Endothelial cell of umbilical vein (primary cell): ENCODE results near the gene CCDC116. TPM values are rescaled to one million over a fixed set of nuclear protein-coding genes. Genes with fewer than 3 reads are reported as not detected.

Experiments
- BruUV-seq: library from RNA; stranded (reverse); fragments of 400-500 nt; replicated peaks from 2 replicates; lab custom pipeline; 2021; lab: Mats Ljungman, UMichigan
- CTCF ChIA-PET: fragments of 300-600, 350-600 bp; sonication (Branson Sonifier 250); formaldehyde crosslinking; loops from one replicate; lab custom pipeline; 2021; ENCODE audit warnings: antibody characterized with exemption, inconsistent platforms; lab: Charles Lee
- POLR2A ChIA-PET: fragments of 300-600, 350-600 bp; sonication (Branson Sonifier 250); formaldehyde crosslinking; loops from one replicate; lab custom pipeline; 2021; ENCODE audit warnings: antibody characterized with exemption, inconsistent platforms; lab: Charles Lee
- DNase-seq: peaks from one replicate; pipeline ENCODE4 v3.0.0-alpha.2; 2011; ENCODE audit warnings: low read depth, low spot score
- FAIRE-seq: peaks from 2 replicates; lab custom pipeline; 2011; peaks lifted over from hg19 to GRCh38; lab: Jason Lieb, UNC
- H2AFZ ChIP-seq: 2 replicates; pipeline ENCODE4 v1.6.0; 2012; ENCODE audit warnings: low read depth, low read length, control low read depth, inconsistent platforms
- H3K27ac ChIP-seq: 2 replicates; pipeline ENCODE4 v1.5.1; 2011; ENCODE audit warnings: low read depth, mild to moderate bottlenecking, control low read depth, low read length, moderate library complexity; ENCODE audit not compliant: insufficient read depth
- H3K27me3 ChIP-seq, 2 experiments: 2 replicates each; pipeline versions ENCODE4 v1.6.0 to v1.6.1; 2011; ENCODE audit warnings: low read length in 2 of 2, mixed read lengths in 1 of 2; ENCODE audit not compliant: control insufficient read depth in 2 of 2, insufficient read depth in 2 of 2
- H3K36me3 ChIP-seq, 2 experiments: 2 replicates in 1 of 2; 3 replicates in 1 of 2; pipeline ENCODE4 v1.5.1; 2011; ENCODE audit warnings: low read length in 2 of 2, mild to moderate bottlenecking in 1 of 2, moderate library complexity in 1 of 2; ENCODE audit not compliant: control insufficient read depth in 2 of 2, insufficient read depth in 2 of 2; ENCODE audit errors: extremely low read depth in 1 of 2
- H3K4me1 ChIP-seq: 3 replicates; pipeline ENCODE4 v1.5.1; 2011; ENCODE audit warnings: mild to moderate bottlenecking, low read length; ENCODE audit not compliant: control insufficient read depth, insufficient read depth; ENCODE audit errors: extremely low read depth
- H3K4me2 ChIP-seq: 2 replicates; pipeline ENCODE4 v1.6.1; 2011; ENCODE audit warnings: low read length, control low read depth, mixed read lengths; ENCODE audit not compliant: insufficient read depth
- H3K4me3 ChIP-seq, 3 experiments: fragments of 200-600 bp in 1 of 3; sonication (generic), shearing (Covaris generic) in 1 of 3; replicated peaks in 1 of 3; 2 replicates each; pipeline ENCODE4 v1.5.1; 2011 to 2016; ENCODE audit warnings: control low read depth in 3 of 3, low read length in 3 of 3, mild to moderate bottlenecking in 2 of 3, inconsistent platforms in 1 of 3, low read depth in 1 of 3, moderate library complexity in 1 of 3; ENCODE audit not compliant: insufficient read depth in 1 of 3
- H3K79me2 ChIP-seq: 2 replicates; pipeline ENCODE4 v1.6.0; 2012; ENCODE audit warnings: low read length, inconsistent platforms; ENCODE audit not compliant: control insufficient read depth, insufficient read depth
- H3K9ac ChIP-seq: replicated peaks from 2 replicates; pipeline ENCODE3; 2011; ENCODE audit warnings: low read length, control low read depth; ENCODE audit not compliant: insufficient read depth; ENCODE audit errors: extremely low read depth
- H3K9me1 ChIP-seq: replicated peaks from 3 replicates; pipeline ENCODE4 v1.6.0; 2011; ENCODE audit warnings: mild to moderate bottlenecking, low read length; ENCODE audit not compliant: control insufficient read depth, insufficient read depth; ENCODE audit errors: extremely low read depth
- H3K9me3 ChIP-seq: replicated peaks from 2 replicates; pipeline ENCODE4 v1.5.1; 2012; ENCODE audit warnings: low read length, inconsistent platforms; ENCODE audit not compliant: control insufficient read depth, insufficient read depth
- H4K20me1 ChIP-seq: replicated peaks from 2 replicates; pipeline ENCODE3; 2011; ENCODE audit warnings: mild to moderate bottlenecking, low read length; ENCODE audit not compliant: control insufficient read depth, insufficient read depth; ENCODE audit errors: extremely low read depth
- EZH2 ChIP-seq: IDR thresholded peaks from 2 replicates; pipeline ENCODE4 v1.6.1; 2012; ENCODE audit warnings: borderline replicate concordance, low read depth, mild to moderate bottlenecking, moderate library complexity, low read length, inconsistent platforms; ENCODE audit not compliant: severe bottlenecking
- FOS ChIP-seq: IDR thresholded peaks from 2 replicates; pipeline ENCODE4 v1.6.1; 2011; ENCODE audit warnings: mild to moderate bottlenecking, low read length, moderate library complexity, borderline replicate concordance; ENCODE audit not compliant: insufficient read depth
- GATA2 ChIP-seq: IDR thresholded peaks from 2 replicates; pipeline ENCODE4 v1.7.0; 2011; ENCODE audit warnings: low read depth, mild to moderate bottlenecking, moderate library complexity, mixed read lengths, low read length; ENCODE audit not compliant: insufficient read length, insufficient read depth
- JUN ChIP-seq: IDR thresholded peaks from 2 replicates; pipeline ENCODE4 v1.6.1; 2011; ENCODE audit warnings: borderline replicate concordance, low read depth; ENCODE audit not compliant: insufficient read length, insufficient read depth
- MYC ChIP-seq: IDR thresholded peaks from one replicate; pipeline ENCODE4 v1.6.1; 2011; ENCODE audit warnings: mild to moderate bottlenecking, low read depth, low read length
- POLR2A ChIP-seq: IDR thresholded peaks from 2 replicates; pipeline ENCODE4 v1.6.1; 2012; ENCODE audit warnings: low read depth, mild to moderate bottlenecking, control low read depth, low read length
- POLR2AphosphoS5 ChIP-seq: IDR thresholded peaks from 2 replicates; pipeline ENCODE4 v1.6.1; 2012; ENCODE audit warnings: low read depth, mild to moderate bottlenecking, control low read depth, low read length, moderate library complexity; ENCODE audit not compliant: insufficient read depth
- dilution Hi-C: fragments of 300-500 bp; cut with MboI; formaldehyde crosslinking; loops from one replicate; pipeline ENCODE4 v1.15.0; 2019; ENCODE audit warnings: low sequenced_read_pairs; ENCODE audit not compliant: extremely low pct_ligation_motif_present
- intact Hi-C: fragments of 100-400 bp; cut with micrococcal nuclease; formaldehyde crosslinking; loops from one replicate; pipeline ENCODE4 v1.10.0; 2022
- polyA plus RNA-seq, 4 experiments: library from polyadenylated mRNA; depleted of rRNA in 3 of 4; stranded (reverse) in 3 of 4; unstranded in 1 of 4; fragments of >200 nt; gene quantifications; 2 replicates each; pipeline versions ENCODE4 v1.2.1 to v1.2.3, GENCODE V29; 2011 to 2012; ENCODE audit warnings: missing spikeins in 1 of 4
- total RNA-seq: library from RNA; stranded (reverse); gene quantifications from 2 replicates; pipeline ENCODE4 v1.2.3, GENCODE V29; 2021
- TF ChIP-seq, protein P1 (sequence below): IDR thresholded peaks from 2 replicates; pipeline ENCODE4 v1.6.1; 2011; ENCODE audit not compliant: insufficient read depth, insufficient read length
- TF ChIP-seq, protein P2 (sequence below), 2 donors: IDR thresholded peaks; 1 replicate in 1 of 2; 2 replicates in 1 of 2; pipeline ENCODE4 v1.5.1; 2011; ENCODE audit warnings: low read length in 2 of 2, mild to moderate bottlenecking in 2 of 2, moderate library complexity in 2 of 2, control low read depth in 1 of 2, inconsistent platforms in 1 of 2, low read depth in 1 of 2; ENCODE audit not compliant: insufficient read depth in 1 of 2; ENCODE audit errors: extremely low read depth in 1 of 2

CCDC116 gene
- total and polyA plus RNA-seq, 2 donors (not counting 3 experiments of a cell fraction or from before 2014, with no cell fraction given) = 0.21 to 0.33 TPM

DNA sequence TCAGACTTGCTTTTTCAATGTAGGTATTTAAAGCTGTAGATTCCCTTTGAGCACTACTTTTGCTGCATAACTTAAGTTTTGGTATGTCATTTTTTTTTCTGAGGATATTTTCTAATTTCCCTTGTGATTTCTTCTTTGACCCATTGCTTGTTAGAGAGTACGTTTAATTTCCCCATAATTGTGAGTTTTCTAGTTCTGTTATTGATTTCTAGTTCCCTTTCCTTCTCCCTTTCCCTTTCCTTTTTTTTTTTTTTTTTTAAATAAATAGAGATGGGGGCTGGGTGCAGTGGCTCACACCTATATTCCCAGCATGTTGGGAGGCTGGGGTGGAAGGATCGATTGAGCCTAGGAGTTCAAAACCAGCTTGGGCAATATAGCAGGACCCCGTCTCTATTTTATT is 34.3 kb upstream of the CCDC116 start:
- H3K79me2 ChIP-seq = peaks cover 96% of the 10 kb centered on the region
- intact Hi-C loops = no loop called here

More for the DNA sequence above, 34.3 kb upstream of the CCDC116 start:
- H3K4me1 ChIP-seq = peaks cover 4% of the 10 kb centered on the region
- H3K9me3 ChIP-seq = no peaks in the 10 kb centered on the region
- dilution Hi-C loops = no loop called here
- H3K27ac ChIP-seq = no peak overlapping the region
- FAIRE-seq (no peak), DNase-seq (no peak)
- H3K9ac ChIP-seq = no peak overlapping the region
- no TSS peak for BruUV-seq
- CTCF ChIA-PET = interaction anchor here (0.6 to 1.0 kb wide), 3 partner anchors 10 to 18 kb away, joined by 3 to 4 read pairs (median 3); no protein-coding TSS in a partner anchor
- no peak overlapping the region for H3K4me3 ChIP-seq
- H3K27me3 ChIP-seq = no peaks in the 10 kb centered on the region
- POLR2A ChIA-PET = no interaction called here
- no peaks in the 10 kb centered on the region for H3K9me1 ChIP-seq
- H4K20me1 ChIP-seq = peaks cover 7% of the 10 kb centered on the region
- no peak overlapping the region for H2AFZ ChIP-seq
- TF ChIP-seq GATA2 = no peak
- TF ChIP-seq MYC = no peak
- TF ChIP-seq FOS = no peak
- no peak for TF ChIP-seq JUN
- no peak for TF ChIP-seq POLR2AphosphoS5
- TF ChIP-seq, protein P1, sequence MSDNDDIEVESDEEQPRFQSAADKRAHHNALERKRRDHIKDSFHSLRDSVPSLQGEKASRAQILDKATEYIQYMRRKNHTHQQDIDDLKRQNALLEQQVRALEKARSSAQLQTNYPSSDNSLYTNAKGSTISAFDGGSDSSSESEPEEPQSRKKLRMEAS = no peak
- TF ChIP-seq EZH2 = no peak
- no peak for TF ChIP-seq POLR2A
- TF ChIP-seq, protein P2, sequence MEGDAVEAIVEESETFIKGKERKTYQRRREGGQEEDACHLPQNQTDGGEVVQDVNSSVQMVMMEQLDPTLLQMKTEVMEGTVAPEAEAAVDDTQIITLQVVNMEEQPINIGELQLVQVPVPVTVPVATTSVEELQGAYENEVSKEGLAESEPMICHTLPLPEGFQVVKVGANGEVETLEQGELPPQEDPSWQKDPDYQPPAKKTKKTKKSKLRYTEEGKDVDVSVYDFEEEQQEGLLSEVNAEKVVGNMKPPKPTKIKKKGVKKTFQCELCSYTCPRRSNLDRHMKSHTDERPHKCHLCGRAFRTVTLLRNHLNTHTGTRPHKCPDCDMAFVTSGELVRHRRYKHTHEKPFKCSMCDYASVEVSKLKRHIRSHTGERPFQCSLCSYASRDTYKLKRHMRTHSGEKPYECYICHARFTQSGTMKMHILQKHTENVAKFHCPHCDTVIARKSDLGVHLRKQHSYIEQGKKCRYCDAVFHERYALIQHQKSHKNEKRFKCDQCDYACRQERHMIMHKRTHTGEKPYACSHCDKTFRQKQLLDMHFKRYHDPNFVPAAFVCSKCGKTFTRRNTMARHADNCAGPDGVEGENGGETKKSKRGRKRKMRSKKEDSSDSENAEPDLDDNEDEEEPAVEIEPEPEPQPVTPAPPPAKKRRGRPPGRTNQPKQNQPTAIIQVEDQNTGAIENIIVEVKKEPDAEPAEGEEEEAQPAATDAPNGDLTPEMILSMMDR (IDR thresholded peaks at IDR 0.05; ENCODE audit: extremely low read depth in 1 of 2, insufficient read depth in 1 of 2, low read depth in 1 of 2, low read length in 2 of 2) = no peak
- no peak overlapping the region for H3K4me2 ChIP-seq
- peaks cover 15 to 18% of the 10 kb centered on the region in 2 experiments for H3K36me3 ChIP-seq
